Astrocyte of the spinal cord (primary cell): ENCODE measurements around the gene TAS2R14.

Source experiments
- DNase-seq: peaks from one replicate; pipeline ENCODE4 v3.0.0; 2011; ENCODE audit warnings: low read depth, low spot score
- H3K4me3 ChIP-seq: 2 replicates; pipeline ENCODE4 v1.5.1; 2011; ENCODE audit warnings: low read depth, mild to moderate bottlenecking, low read length, moderate library complexity
- in situ Hi-C: cut with HindIII; loops from 2 replicates; pipeline ENCODE4 v1.10.0; 2017; ENCODE audit warnings: low sequenced_read_pairs
- TF ChIP-seq, protein P1 (sequence below): IDR thresholded peaks from 2 replicates; pipeline ENCODE4 v1.5.1; 2012; ENCODE audit warnings: low read depth, mild to moderate bottlenecking, low read length, inconsistent platforms

TAS2R14 gene

DNA sequence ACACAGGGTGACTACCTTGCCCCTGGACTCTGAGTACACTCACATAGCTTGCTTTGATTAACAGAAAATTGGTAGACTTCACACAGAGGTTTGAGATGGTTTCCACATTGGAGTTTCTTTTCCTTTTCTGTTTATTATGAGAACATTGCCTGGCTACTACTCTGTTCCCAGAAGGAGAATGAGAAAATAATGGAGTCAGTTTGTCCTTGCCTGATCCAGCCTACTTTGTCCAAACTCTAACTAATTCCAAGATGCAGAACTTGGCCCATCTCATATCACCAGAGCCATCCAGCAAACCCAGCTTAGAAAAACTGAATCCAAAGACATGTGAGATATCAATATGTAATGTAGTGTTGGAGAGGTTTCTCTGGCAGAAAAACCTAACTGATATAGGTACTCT, 27.3 kb upstream of the TAS2R14 start:
- no peak overlapping the region for H3K4me3 ChIP-seq
- in situ Hi-C loops = no loop called here
- TF ChIP-seq, protein P1, sequence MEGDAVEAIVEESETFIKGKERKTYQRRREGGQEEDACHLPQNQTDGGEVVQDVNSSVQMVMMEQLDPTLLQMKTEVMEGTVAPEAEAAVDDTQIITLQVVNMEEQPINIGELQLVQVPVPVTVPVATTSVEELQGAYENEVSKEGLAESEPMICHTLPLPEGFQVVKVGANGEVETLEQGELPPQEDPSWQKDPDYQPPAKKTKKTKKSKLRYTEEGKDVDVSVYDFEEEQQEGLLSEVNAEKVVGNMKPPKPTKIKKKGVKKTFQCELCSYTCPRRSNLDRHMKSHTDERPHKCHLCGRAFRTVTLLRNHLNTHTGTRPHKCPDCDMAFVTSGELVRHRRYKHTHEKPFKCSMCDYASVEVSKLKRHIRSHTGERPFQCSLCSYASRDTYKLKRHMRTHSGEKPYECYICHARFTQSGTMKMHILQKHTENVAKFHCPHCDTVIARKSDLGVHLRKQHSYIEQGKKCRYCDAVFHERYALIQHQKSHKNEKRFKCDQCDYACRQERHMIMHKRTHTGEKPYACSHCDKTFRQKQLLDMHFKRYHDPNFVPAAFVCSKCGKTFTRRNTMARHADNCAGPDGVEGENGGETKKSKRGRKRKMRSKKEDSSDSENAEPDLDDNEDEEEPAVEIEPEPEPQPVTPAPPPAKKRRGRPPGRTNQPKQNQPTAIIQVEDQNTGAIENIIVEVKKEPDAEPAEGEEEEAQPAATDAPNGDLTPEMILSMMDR = no peak
- DNase-seq = no peak

DNA sequence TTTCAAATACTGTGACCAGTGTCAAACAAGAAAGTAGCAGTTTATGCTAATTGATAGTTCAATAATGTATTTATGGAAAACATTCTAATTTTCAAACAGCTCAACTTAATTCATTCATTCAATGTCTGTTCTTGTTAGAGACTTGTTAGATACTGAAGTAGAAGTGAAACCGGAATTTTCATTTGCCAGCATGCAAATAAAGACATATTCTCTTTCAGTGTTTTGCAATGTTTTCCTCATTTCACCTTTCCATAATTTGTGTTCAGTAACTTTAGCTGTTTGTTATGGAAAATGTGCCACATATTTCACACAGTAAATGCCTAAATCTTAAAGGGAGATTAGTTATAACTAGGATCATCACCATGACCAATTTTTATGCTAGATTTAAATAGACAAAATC, 26.4 kb upstream of the TAS2R14 start:
- TF ChIP-seq, protein P1 = no peak
- in situ Hi-C loops = no loop called here
- no peak overlapping the region for H3K4me3 ChIP-seq
- DNase-seq = no peak

DNA sequence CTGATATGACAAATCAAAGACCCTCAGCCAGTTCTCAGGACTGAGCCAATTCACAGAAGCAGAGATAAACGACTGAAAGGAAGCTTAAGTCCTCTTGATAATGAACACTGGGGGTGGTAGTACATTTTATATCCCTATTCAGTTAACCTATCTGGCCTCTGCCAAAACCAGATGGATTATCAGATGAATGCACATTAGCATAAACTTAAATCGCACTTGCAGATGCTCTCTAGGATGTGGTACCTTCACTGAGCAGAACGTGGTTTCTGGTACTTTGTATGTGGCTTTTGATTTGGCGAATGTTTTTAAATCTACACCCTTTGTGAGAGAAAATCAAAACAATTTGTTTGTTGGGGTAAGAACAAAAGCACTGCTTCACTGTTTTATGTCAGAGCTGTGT, 21.1 kb upstream of the TAS2R14 start:
- in situ Hi-C loops = no loop called here
- H3K4me3 ChIP-seq = no peak overlapping the region
- DNase-seq = no peak
- TF ChIP-seq, protein P1 = no peak

DNA sequence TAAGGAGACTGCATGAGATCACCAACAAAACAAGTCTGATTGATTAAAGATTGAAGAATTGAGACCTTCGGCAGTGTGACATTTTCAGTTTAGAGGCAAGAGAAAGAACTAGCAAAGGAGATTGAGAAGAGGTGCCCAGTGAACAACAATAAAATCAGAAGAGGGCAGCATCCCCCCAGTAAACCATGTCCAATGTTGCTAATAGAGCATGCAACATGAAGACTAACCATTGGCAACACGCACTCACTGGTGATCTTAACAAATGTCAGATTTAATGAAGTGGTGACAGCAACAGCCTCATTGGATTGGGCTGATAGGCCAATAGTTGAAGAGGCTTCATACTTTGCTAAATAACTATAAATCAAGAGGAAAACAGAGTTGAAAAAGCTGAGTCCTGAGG, 20.7 kb upstream of the TAS2R14 start:
- TF ChIP-seq, protein P1 = no peak
- H3K4me3 ChIP-seq = no peak overlapping the region
- no peak for DNase-seq
- in situ Hi-C loops = no loop called here

DNA sequence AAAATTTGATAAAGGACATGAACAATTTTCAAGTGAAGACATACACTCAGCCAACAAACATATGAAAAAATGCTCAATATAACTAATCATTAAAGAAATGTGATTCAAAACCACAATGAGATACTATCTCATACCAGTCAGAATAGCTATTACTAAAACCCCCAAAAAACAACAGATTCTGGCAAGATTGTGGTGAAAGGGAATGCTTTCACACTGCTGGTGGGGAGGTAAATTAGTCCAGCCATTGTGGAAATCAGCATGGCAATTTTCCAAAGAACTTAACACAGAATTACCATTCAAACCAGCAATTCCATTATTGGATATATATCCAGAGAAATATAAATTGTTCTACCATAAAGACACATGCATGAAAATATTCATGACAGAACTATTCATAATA, 18.7 kb upstream of the TAS2R14 start:
- in situ Hi-C loops = no loop called here
- TF ChIP-seq, protein P1 = no peak
- peak; percentile 33 for DNase-seq
- no peak overlapping the region for H3K4me3 ChIP-seq

DNA sequence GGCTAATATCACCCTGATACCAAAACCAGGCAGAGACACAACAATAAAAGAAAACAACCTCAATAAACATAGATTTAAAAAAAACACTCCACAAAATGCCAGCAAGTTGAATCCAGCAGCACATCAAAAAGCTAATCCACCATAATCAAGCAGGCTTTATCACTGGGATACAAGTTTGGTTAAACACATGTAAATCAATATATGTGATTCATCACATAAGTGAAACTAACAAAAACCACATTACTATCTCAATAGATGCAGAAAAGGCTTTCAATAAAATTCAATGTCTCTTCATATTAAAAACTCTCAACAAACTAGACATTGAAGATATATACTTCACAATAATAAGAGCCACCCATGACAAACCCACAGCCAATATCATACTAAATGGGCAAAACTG, 17.0 kb upstream of the TAS2R14 start:
- TF ChIP-seq, protein P1 = no peak
- DNase-seq = no peak
- no peak overlapping the region for H3K4me3 ChIP-seq
- in situ Hi-C loops = no loop called here

DNA sequence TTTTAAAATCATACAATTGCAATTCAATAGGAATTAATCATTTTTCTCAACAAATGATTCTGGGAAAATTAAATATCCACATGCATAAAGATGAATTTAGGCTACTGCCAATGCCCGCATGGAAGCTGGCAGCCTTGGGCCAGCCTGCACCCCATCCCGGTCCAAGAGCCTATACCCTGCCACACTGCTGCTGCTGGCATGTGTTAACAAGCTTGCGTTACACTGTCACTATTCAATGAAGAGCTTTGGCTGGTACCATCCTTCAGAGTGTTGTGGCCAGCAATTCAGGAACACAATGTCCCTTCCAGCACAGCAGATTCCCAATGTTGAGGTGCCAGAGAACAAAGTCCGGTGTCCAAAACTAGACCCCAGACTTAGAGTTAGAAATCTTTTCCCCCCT, 13.6 kb upstream of the TAS2R14 start:
- TF ChIP-seq, protein P1 = no peak
- no peak for DNase-seq
- in situ Hi-C loops = no loop called here
- H3K4me3 ChIP-seq = no peak overlapping the region
